Pancreas (tissue), 10 donors: ENCODE measurements around the gene NOX4. TPM values are rescaled to one million over a fixed set of nuclear protein-coding genes. Genes with fewer than 3 reads are reported as not detected.
"Not testable (repeated sequence)": the region's sequence is repeated elsewhere in the genome, so short reads cannot be mapped to it uniquely, and the experiment has no call there.

Experiments
- ATAC-seq, 4 donors: fragments of 200-7000 bp; cut with Tn5 transposase; one replicate each; pipeline versions ENCODE4 v1.8.0 to v1.9.1; 2020; ENCODE audit warnings: mild to moderate bottlenecking in 4 of 4, moderate library complexity in 4 of 4
- DNase-seq, 6 donors: peaks; one replicate each; pipeline ENCODE4 v3.0.0-alpha.2; 2020
- FAIRE-seq: peaks from 2 replicates; lab custom pipeline; 2012; peaks lifted over from hg19 to GRCh38; lab: Jason Lieb, UNC
- H3K27ac ChIP-seq, 4 donors: fragments of 200-600 bp; sonication (generic); 1 replicate in 3 of 4; 2 replicates in 1 of 4; pipeline versions ENCODE4 v1.5.0 to v1.8.0; 2020
- H3K27me3 ChIP-seq, 4 donors: fragments of 200-600 bp; one replicate each; pipeline ENCODE4 v1.8.0; 2021
- H3K36me3 ChIP-seq, 3 donors: fragments of 200-600 bp; sonication (generic) in 1 of 3; one replicate each; pipeline versions ENCODE4 v1.5.0 to v1.8.0; 2020 to 2021
- H3K4me1 ChIP-seq, 3 donors: fragments of 200-600 bp; one replicate each; pipeline ENCODE4 v1.8.0; 2021
- H3K4me3 ChIP-seq, 4 donors: fragments of 200-600 bp; sonication (generic) in 2 of 4; one replicate each; pipeline versions ENCODE4 v1.5.0 to v1.8.0; 2020 to 2021
- H3K9me3 ChIP-seq, 4 donors: fragments of 200-600 bp; one replicate each; pipeline ENCODE4 v1.8.0; 2021
- WGBS, 2 donors: extraction: QIAGEN DNeasy Blood & Tissue Kit; methylation state at CpG; one replicate each; pipeline ENCODE4 v1.1.7; 2013; 5-methylcytosine and 5-hydroxymethylcytosine counted together
- intact Hi-C, 3 donors: fragments of 100-400 bp; cut with DNase I; formaldehyde crosslinking; loops; one replicate each; pipeline versions ENCODE4 v1.11.1 to v1.14.2; 2022
- polyA plus RNA-seq, 2 donors: library from polyadenylated mRNA; stranded (reverse); fragments of 200-250 nt; gene quantifications; one replicate each; pipeline ENCODE4 v1.2.3, GENCODE V29; 2013
- total RNA-seq, 6 donors: library from RNA; stranded (reverse); fragmentation: NEBNext Ultra II Directional in 4 of 6; extraction: Animal tissue kit (Norgen Biotek cat#: 25700) in 4 of 6; gene quantifications; one replicate each; pipeline versions ENCODE4 v1.2.1 to v1.2.4, GENCODE V29; 2021 to 2023
- TF ChIP-seq, protein P1 (sequence below), 4 donors: fragments of 200-600 bp; sonication (generic) in 3 of 4; IDR thresholded peaks; one replicate each; pipeline versions ENCODE4 v1.5.0 to v1.8.0; 2021; ENCODE audit warnings: antibody characterized with exemption in 4 of 4
- donor health status: healthy with polysubstance abuse.
- donor health status: DM: no; HTN: no; CAD: no; lungs with moderate emphysema.
- donor health status: DM: no; HTN: no; CAD: no.
- donor health status: control.
- donor health status: control.
- donor health status: Bipolar disorder and iron deficiency.
- donor health status: DM: yes; HTN: yes; CAD: no.
- donor health status: DM: no; HTN: no; CAD: no.
- donor health status: DM: no; HTN: no; CAD: no.
- donor health status: DM: yes; HTN: yes; CAD: no.

The NOX4 gene
- total and polyA plus RNA-seq, 8 donors, result 0.09 to 2.6 (median 0.41) TPM

DNA sequence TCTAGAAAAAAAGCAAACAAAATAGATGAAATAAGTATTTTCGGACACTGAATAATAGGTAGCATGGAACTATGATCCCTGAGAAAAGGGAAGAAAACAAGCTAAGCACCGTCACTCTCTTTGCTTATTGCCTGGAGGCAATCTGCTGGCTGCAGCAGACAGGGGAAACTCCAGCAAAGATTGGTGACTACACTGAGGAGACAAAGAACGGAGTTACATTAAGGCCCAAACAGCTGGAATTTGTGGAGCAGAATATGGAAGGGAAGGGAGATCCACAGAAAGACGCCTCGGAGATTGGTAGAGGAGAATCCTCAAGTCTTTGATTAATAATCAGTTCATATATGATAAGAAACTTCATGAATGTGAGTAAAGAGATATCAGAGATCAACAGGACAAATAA is 163.3 kb downstream of the NOX4 start:
- no peaks in the 10 kb centered on the region for H3K4me1 ChIP-seq
- H3K27ac ChIP-seq, result no peak overlapping the region
- H3K9me3 ChIP-seq, result no peaks in the 10 kb centered on the region
- TF ChIP-seq, protein P1, sequence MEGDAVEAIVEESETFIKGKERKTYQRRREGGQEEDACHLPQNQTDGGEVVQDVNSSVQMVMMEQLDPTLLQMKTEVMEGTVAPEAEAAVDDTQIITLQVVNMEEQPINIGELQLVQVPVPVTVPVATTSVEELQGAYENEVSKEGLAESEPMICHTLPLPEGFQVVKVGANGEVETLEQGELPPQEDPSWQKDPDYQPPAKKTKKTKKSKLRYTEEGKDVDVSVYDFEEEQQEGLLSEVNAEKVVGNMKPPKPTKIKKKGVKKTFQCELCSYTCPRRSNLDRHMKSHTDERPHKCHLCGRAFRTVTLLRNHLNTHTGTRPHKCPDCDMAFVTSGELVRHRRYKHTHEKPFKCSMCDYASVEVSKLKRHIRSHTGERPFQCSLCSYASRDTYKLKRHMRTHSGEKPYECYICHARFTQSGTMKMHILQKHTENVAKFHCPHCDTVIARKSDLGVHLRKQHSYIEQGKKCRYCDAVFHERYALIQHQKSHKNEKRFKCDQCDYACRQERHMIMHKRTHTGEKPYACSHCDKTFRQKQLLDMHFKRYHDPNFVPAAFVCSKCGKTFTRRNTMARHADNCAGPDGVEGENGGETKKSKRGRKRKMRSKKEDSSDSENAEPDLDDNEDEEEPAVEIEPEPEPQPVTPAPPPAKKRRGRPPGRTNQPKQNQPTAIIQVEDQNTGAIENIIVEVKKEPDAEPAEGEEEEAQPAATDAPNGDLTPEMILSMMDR (IDR thresholded peaks at IDR 0.05), result no peak
- WGBS, 2 donors, result 60 to 71% methylated on average over 5 of the region's 5 CpGs
- H3K4me3 ChIP-seq, result no peak overlapping the region
- intact Hi-C loops, result no loop called here
- H3K27me3 ChIP-seq, result peaks cover 0 to 5% (median 0%) of the 10 kb centered on the region in 4 donors
- no peak for DNase-seq
- no peaks in the 10 kb centered on the region for H3K36me3 ChIP-seq
- FAIRE-seq, result no peak
- no peak for ATAC-seq

DNA sequence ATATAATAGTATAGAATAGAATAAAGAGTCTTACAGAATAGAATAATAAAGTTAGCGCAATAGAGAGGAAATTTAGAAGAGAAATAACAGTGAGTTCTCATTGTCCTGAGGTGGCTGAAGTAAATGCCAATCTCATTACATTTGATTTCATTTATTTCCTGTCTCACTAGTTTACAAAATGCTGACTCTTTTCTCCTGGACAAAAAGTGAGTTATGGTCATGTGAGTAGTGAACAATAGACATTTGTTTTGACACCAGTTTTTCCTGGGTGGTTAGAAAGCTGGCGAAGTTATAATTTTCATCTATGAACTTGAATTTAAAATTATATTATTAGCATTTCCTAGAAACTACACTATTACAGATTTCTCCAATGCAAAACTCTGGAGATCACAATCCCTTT is 169.8 kb downstream of the NOX4 start:
- no peak for FAIRE-seq
- no peak for DNase-seq
- 70 to 80% methylated on average over 2 of the region's 2 CpGs for WGBS, 2 donors
- no peak overlapping the region for H3K4me3 ChIP-seq
- no peak for ATAC-seq
- H3K36me3 ChIP-seq, result no peaks in the 10 kb centered on the region
- no peaks in the 10 kb centered on the region for H3K27me3 ChIP-seq
- TF ChIP-seq, protein P1 (IDR thresholded peaks at IDR 0.05), result no peak
- H3K9me3 ChIP-seq, result no peaks in the 10 kb centered on the region
- no peak overlapping the region for H3K27ac ChIP-seq
- intact Hi-C loops, result no loop called here
- no peaks in the 10 kb centered on the region for H3K4me1 ChIP-seq

DNA sequence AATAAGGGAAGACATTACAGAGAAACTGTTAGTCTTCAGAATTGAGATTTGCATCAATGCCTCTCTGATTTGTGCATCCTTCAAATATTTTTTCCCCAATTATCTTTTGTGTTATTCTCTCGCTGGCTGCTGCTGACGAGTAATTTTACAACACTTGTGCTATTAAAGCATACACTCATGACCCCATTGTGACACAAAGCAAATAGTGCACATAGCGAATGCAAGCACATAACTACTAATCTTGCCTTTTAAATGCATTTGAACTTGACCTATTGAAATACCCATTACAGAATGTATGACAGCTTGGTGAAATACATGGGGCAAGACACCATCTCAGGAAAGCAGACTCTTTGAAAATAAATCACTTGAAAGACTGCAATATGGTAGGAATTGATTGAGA is 180.6 kb downstream of the NOX4 start:
- H3K27ac ChIP-seq, intact Hi-C loops, ATAC-seq, H3K9me3 ChIP-seq, DNase-seq, H3K27me3 ChIP-seq, H3K36me3 ChIP-seq, H3K4me1 ChIP-seq, FAIRE-seq, H3K4me3 ChIP-seq: not testable (repeated sequence)
- 31 to 38% methylated on average over 3 of the region's 3 CpGs for WGBS, 2 donors

DNA sequence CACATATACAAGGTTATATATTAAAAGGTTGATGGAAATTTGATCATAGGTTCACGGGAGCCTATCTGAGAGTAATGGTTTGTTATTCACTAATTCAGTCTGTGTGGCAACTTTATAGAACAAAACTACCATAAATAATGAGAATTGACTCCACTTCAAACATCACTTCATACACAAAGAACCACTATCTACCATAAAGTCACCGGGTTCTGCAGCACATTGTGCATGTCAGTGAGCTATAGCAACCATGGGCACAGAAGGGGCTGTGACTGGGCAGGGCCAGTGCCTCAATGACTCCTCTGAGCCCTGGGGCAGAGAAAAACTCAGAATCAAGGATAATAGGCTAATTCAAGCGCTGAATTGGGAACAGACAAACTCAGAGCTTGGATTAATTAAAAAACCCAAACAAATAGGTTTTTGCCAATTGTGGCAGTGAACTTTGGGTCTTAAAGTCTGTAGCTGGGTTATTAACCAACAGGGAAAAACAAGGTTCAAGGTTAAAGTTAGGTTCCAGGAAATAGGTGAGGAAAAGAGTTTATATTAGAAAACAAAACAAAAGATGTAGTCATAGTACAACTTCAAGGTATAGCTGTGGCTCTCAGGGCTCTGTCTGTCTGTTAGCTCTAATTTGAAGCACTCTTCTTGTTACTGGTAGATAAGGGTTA is 181.7 kb downstream of the NOX4 start:
- ATAC-seq, H3K36me3 ChIP-seq, H3K9me3 ChIP-seq, intact Hi-C loops, FAIRE-seq, H3K4me3 ChIP-seq, H3K27ac ChIP-seq, H3K27me3 ChIP-seq, H3K4me1 ChIP-seq: not testable (repeated sequence)
- peak in 1 of 6 donors; percentile 7 for DNase-seq
- 60 to 69% methylated on average over 3 of the region's 3 CpGs for WGBS, 2 donors

DNA sequence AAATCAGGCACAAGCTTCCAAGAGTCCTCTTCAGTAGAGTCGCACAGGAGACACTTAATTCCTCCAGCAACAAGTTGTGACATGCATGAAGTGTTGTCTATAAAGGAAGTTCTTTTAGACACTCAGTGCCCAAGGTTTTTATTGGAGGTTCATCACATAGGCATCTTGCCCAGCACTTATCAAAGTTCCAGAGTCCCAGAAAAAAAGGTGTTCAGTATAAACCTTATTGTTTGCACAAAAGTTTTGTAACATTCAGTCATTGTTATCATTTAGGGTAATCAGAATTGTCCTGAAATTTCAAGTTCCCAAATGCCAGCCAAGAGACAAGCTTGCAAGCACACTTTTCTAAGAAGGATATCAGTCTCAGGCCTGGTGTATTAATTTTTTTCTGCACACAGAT is 182.9 kb downstream of the NOX4 start:
- 73 to 76% methylated on average over 1 of the region's 1 CpG for WGBS, 2 donors
- H3K4me1 ChIP-seq, ATAC-seq, H3K27me3 ChIP-seq, H3K27ac ChIP-seq, H3K4me3 ChIP-seq, FAIRE-seq, intact Hi-C loops, DNase-seq, H3K36me3 ChIP-seq, H3K9me3 ChIP-seq: not testable (repeated sequence)

DNA sequence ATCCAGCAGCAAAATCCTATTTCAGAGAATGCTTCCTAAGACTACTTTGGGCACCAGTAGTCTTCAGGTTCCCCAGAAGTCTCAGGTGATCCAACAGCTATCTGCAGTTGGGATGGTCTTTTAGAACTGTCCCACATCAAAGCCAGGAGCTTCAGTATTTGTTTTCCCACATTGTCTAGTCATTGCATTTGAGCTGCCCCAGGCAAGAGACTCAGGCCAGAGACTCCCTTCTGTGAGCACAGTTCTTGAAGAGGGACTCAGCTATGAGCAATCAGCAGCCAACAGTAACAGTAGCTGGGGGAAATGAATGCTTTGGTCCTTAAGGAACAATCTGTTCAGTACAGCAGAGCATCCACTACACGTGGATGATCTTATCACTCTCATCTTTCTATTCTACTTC is 188.1 kb downstream of the NOX4 start:
- H3K4me3 ChIP-seq, H3K27ac ChIP-seq, H3K27me3 ChIP-seq, DNase-seq, H3K9me3 ChIP-seq, H3K4me1 ChIP-seq, FAIRE-seq, H3K36me3 ChIP-seq, ATAC-seq, intact Hi-C loops: not testable (repeated sequence)
- WGBS, 2 donors, result 58 to 69% methylated on average over 1 of the region's 1 CpG

DNA sequence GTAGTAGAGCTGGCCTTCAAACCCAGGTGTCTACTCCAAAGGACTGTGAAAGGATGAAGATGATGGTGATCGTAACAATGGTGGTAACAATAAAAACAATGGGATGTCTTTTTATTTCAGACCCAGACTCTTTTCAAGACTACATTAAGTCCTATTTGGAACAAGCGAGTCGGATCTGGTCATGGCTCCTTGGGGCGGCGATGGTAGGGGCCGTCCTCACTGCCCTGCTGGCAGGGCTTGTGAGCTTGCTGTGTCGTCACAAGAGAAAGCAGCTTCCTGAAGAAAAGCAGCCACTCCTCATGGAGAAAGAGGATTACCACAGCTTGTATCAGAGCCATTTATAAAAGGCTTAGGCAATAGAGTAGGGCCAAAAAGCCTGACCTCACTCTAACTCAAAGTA is 196.2 kb downstream of the NOX4 start:
- H3K9me3 ChIP-seq, H3K4me1 ChIP-seq, intact Hi-C loops, H3K36me3 ChIP-seq, H3K27ac ChIP-seq, FAIRE-seq, H3K4me3 ChIP-seq, ATAC-seq, H3K27me3 ChIP-seq: not testable (repeated sequence)
- 95 to 97% methylated on average over 7 of the region's 7 CpGs for WGBS, 2 donors
- DNase-seq, result peak in 1 of 6 donors; percentile 13
